Measurements from ENCODE around the gene SMC2.

GRCh38 chr9:104177676-104178075, 83.6 kb downstream of the SMC2 start:
- TF ChIP-seq POLR2A (IDR thresholded peaks at IDR 0.05; ENCODE audit: low read depth, low read length) (no peak), POLR2AphosphoS5 (IDR thresholded peaks at IDR 0.05; ENCODE audit: low read depth, low read length) (no peak), SPI1 (IDR thresholded peaks at IDR 0.05; ENCODE audit: low read depth, low read length) (peak; percentile 70)
